ENCODE measurements around the gene ANXA5.

- TF ChIP-seq CTCF (IDR thresholded peaks at IDR 0.05) (no peak), POLR2A (IDR thresholded peaks at IDR 0.05) (no peak)
Measured at GRCh38 chr4:121701263-121701662, 4.5 kb upstream of the ANXA5 start.
